ENCODE measurements around the gene TOR1B.

The TOR1B gene

DNA sequence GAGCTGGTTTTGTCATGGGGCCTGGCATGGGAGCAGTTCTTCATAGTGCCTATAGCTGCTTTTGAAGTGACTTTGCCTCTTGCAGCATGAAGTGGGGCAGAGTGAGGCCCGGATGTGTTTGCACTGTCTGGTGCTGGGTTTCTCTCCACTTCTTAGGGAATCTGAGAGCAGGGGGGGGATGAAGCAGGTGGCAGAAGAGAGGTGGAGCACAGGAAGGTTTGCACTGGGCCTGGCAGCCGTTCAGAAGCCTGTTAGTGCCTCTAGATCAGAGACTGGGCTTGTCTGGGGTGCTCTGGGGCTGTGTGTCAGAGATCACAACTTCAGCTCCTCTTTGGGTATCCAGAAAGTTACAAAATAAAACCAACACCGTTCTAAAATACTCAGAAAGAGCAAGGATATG lies 50.6 kb downstream of the TOR1B start:
- Histone ChIP-seq H3K9me3 (ENCODE audit: control insufficient read depth, low read length) (no peaks in the 10 kb centered on the region), H3K27me3 (ENCODE audit: control insufficient read depth, insufficient read depth, low read length) (no peaks in the 10 kb centered on the region), H3K36me3 (ENCODE audit: control insufficient read depth, insufficient read depth, low read length) (peaks cover 23% of the 10 kb centered on the region), H3K4me1 (ENCODE audit: control insufficient read depth, insufficient read depth, low read length) (peaks cover 8% of the 10 kb centered on the region), H3K9ac (ENCODE audit: low read length) (no peak overlapping the region), H3K4me3 (ENCODE audit: low read length) (no peak overlapping the region)

DNA sequence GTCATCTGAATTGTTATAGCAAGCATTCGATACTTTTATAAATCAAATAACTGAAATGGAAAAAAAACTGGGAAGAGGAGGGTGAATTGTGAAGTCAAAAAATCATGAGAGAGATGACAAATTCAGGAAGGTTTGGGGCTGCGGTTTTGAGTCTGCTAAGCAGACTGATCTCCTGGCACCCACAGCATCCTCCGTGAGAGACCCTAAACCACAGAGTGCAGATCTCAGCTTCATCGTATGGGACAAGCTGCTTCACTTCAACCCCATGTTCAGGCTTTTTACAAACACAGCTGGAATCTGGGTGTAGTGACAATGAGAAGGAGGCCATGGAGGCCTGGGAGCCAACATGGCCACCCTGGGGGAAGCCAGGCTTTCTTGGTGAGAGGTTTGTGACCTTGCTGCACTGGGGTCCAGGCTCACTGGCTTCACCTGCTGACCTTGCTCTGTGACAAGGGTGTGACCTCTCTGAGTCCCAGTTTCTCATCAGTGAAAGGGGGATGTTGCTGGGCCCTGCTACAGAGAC lies 51.7 kb downstream of the TOR1B start:
- H3K4me1 ChIP-seq (ENCODE audit: control insufficient read depth, insufficient read depth, low read length), result peaks cover 8% of the 10 kb centered on the region
- no peaks in the 10 kb centered on the region for H3K9me3 ChIP-seq (ENCODE audit: control insufficient read depth, low read length)
- H3K4me3 ChIP-seq (ENCODE audit: low read length), result no peak overlapping the region
- no peak overlapping the region for H3K9ac ChIP-seq (ENCODE audit: low read length)
- H3K36me3 ChIP-seq (ENCODE audit: control insufficient read depth, insufficient read depth, low read length), result peaks cover 27% of the 10 kb centered on the region
- H3K27me3 ChIP-seq (ENCODE audit: control insufficient read depth, insufficient read depth, low read length), result no peaks in the 10 kb centered on the region

DNA sequence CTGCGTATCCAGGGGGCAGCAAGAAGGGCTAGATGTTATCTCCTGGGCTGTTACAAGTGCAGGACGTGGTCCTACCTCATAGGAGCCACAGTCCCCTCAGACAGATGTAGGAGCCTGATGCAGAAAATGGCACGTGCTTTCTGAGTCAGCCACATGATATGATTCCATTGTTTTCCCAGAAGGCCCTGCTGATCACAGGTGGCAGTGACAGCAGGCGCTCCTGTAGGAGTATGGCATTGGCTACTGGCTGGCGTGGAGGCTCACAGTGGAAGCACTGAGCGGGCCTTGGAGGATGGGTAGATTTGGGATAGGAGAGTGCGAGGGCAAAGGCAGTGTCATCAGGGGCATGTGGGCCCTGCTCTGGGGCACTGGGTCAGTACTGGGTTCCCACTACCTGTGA lies 54.2 kb downstream of the TOR1B start:
- H3K4me3 ChIP-seq (ENCODE audit: low read length), result no peak overlapping the region
- peaks cover 7% of the 10 kb centered on the region for H3K4me1 ChIP-seq (ENCODE audit: control insufficient read depth, insufficient read depth, low read length)
- H3K9ac ChIP-seq (ENCODE audit: low read length), result no peak overlapping the region
- peaks cover 31% of the 10 kb centered on the region for H3K36me3 ChIP-seq (ENCODE audit: control insufficient read depth, insufficient read depth, low read length)
- H3K9me3 ChIP-seq (ENCODE audit: control insufficient read depth, low read length), result no peaks in the 10 kb centered on the region
- no peaks in the 10 kb centered on the region for H3K27me3 ChIP-seq (ENCODE audit: control insufficient read depth, insufficient read depth, low read length)

DNA sequence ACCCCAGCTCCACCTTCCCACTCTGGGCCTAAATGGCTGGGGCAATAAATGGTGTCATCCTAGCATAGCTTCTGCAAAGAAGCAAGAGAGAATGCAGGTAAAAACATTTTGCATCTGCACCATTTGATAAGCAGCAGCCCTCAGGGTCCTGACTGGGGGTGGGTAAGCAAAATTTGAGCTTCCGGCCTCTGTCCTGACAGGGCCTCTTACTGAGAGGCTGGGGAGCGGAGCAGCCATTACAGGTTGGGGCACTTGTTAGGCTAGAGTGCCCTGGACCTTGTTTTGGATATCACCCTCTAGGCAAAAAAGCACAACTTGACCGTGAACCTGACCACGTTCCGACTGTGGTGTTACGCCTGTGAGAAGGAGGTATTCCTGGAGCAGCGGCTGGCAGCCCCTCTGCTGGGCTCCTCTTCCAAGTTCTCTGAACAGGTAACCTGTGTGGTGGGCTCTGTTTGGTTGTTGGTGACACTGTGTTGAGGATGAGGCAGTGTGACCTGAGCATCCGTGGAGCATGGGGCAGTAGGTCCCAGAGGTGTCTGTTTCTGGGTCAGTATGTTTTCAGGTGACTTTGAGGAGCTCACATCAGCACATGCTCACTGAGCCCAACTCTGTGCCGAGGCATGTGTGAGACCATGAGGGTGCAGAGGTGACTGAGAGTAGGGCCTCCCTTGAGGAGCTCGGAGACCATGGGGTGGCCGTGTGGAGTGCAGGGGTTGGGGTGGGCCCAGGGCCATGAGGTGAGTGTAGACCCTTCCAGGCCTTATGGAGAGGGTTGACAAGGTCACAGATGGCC lies 55.4 kb downstream of the TOR1B start:
- peaks cover 31% of the 10 kb centered on the region for H3K36me3 ChIP-seq (ENCODE audit: control insufficient read depth, insufficient read depth, low read length)
- no peaks in the 10 kb centered on the region for H3K27me3 ChIP-seq (ENCODE audit: control insufficient read depth, insufficient read depth, low read length)
- no peaks in the 10 kb centered on the region for H3K4me1 ChIP-seq (ENCODE audit: control insufficient read depth, insufficient read depth, low read length)
- no peaks in the 10 kb centered on the region for H3K9me3 ChIP-seq (ENCODE audit: control insufficient read depth, low read length)
- no peak overlapping the region for H3K4me3 ChIP-seq (ENCODE audit: low read length)
- H3K9ac ChIP-seq (ENCODE audit: low read length), result no peak overlapping the region

All from mucosa of stomach (tissue), 1 donor.